AG20443 (cell line): ENCODE results near the gene AP2B1.

Source experiments
- DNase-seq: peaks from one replicate; pipeline ENCODE4 v3.0.0; 2012; ENCODE audit warnings: low spot score, mixed read lengths

Gene AP2B1

GRCh38 chr17:35730400-35731005 is 143.4 kb downstream of the AP2B1 start:
- no peak for DNase-seq

DNA sequence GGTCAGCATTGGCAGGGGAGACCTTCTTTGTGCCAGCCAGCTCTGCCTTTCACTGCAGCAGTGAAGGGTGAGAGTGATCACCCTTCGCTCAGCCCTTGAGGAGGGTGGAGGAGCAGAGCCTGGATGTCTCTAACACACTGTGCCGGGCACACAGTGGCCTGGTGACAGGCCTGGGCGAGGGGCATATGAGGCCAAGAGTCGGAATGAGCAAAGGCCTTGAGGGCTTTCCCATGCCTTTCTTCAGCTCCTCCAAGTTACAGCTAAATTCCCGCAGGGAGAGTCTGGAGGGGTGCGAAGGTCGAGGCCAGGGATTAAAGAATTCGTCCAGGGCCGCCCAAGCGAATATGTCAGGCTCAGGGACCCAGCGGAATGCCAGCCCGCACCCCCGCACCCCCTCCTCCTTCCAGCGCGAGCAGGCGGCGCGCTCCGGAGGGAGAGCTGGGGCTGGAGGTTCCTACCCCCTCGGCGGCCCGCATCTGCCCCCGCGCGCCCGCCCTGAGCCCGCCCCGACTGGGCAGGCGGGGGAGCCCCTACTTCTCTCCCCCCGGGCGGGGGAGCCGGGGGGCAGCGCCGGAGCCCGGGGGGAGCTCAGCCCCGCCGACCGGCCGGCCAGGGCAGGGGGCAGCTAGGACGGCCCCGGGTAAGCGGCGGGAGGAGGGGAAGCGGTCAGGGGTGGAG is 144.3 kb downstream of the AP2B1 start, which contains the start of gene RASL10B:
TSS of gene RASL10B (plus strand) at position 401 of the 678 bp plus-strand sequence. CDS start 3,546 bp downstream, outside the sequence.
- DNase-seq = peak; percentile 90

DNA sequence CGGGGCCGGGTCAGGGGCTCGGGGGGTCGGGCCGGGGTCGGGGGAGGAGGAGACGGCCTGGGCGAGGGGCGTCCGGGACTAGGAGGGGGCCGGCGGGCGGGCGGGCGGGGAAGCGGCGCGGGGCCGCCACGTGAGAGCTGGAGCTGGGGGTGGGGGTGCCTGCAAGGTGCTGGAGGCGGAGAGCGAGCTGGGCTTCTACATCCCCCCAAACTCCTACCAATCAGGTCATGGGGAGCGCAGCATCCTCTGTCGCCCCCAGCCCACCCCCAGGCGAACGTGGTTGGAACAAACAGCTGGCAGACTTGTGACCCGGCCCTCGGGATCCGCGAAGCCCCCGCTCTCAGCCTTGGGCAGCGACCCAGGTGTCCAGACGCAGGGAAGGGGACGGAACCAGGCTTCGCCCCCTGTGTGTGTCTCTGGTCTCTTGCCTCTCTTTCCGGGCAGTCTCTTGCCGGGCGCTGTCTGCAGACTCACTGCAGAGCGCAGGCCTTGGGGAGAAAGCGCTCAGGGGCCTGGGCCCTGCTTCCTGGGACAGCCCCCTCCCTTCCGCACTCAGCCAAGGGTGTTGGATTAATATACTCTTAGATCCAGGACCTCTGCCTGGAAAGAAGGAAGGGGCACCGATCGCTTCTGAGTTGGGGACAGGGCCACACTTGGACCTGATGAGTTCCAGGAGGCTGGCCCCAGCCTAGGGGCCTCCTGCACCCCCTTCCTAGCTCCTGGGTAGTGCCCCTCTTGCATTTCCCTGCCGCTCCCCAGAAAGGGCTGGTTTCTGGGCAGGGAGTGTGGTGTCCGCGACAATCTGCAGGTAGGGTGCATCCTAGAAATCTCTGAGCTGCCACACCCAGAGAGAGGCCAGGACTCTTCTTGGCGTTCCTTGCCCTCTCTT is 145.0 kb downstream of the AP2B1 start:
- no peak for DNase-seq

- no peak for DNase-seq
Measured at GRCh38 chr17:35732806-35733136, 145.6 kb downstream of the AP2B1 start.

DNA sequence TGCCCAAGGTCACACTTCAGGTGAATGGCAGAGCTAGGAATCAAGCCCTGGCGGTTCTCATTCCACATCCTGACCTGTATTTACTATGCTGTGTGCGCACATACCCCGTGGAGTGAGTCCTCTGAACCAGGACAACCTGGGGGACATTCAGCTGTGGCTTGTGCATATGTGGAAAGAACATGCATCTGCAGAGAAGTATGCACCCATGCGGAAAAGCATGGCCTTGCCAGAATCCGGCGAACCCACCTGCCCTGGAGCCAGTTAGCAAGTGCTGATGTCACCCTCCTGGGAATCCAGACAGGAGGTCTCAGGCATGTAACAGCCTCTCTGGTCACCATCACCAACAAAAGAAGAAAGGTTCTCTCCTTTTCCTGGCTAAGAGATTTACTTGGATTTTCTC is 146.2 kb downstream of the AP2B1 start:
- no peak for DNase-seq

- no peak for DNase-seq
Measured at GRCh38 chr17:35734396-35734795, 147.3 kb downstream of the AP2B1 start.

- DNase-seq = no peak
Measured at GRCh38 chr17:35735036-35735805, 148.1 kb downstream of the AP2B1 start.

GRCh38 chr17:35736236-35736635 is 149.1 kb downstream of the AP2B1 start:
- no peak for DNase-seq

DNA sequence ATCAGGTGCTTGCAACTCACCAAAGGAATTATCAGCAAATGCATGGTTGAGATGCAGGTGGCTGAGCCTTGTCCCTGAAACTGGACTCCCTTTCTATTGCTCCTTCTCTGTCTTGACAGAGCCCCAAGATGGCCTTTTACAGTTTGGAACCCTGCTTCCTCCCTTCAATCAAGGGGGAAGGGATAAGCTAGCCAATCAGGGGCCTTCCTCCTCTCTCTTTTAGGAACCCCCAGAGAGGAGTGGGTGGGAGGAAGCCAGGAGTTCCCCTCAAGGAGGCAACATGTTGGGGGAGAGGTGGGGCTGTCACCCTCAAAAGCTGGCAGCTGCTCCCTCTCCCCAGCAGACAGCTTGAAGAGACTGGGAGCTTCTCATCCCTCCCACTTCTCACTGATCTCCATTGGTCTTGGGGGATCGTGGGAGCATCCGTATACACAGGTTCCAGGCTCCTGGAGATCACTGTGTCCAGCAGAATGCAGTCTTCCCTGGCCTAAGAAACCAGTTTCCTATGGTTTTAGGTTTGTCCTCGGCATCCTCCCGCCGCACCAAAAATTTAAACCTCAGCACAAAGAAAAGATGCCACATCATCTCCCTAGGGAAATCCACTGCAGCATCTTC is 151.5 kb downstream of the AP2B1 start:
- no peak for DNase-seq

DNA sequence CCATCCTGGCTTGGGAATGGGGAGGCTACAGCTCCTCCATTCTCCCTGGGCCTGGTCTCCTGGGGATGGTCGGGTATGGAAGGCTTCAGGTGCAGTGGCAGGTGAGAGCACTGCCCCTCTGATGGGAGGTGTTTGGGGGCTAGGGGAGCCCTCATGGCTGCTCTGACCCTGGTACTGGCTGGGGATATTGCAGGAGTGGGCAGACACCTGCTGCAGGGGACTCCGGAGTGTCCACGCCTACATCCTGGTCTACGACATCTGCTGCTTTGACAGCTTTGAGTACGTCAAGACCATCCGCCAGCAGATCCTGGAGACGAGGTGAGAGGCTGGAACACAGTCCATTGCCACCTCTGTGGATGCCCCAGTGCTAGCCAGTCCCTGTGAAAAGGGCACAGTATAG is 153.1 kb downstream of the AP2B1 start:
- no peak for DNase-seq

- no peak for DNase-seq
Measured at GRCh38 chr17:35740997-35741931, 154.1 kb downstream of the AP2B1 start.

GRCh38 chr17:35742496-35742895 is 155.4 kb downstream of the AP2B1 start:
- DNase-seq = no peak

GRCh38 chr17:35742896-35743477 is 155.9 kb downstream of the AP2B1 start:
- DNase-seq = no peak

- peak; percentile 77 for DNase-seq
Measured at GRCh38 chr17:35743626-35744328, 156.7 kb downstream of the AP2B1 start.

GRCh38 chr17:35744830-35745229 is 157.7 kb downstream of the AP2B1 start:
- DNase-seq = no peak

DNA sequence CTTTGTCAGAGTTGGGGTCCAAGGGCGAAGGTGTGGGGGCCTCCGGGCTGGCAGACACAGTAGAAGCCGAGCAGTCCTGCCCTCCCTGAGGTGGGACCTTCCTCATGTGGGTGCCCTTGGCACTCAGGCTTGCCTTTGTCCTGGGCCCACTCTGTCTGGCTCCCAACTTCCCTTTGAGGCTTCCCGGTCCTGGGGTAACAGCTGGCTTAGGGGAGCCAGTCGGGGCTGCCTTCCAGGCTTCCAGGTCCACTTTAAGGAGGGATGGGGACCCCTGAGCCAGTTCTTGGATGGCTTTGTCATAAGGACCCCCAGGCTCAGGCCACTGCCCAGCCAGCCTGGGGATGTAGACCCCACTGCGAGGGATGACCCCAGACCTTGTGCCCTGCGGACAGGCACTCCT is 158.1 kb downstream of the AP2B1 start:
- no peak for DNase-seq

DNA sequence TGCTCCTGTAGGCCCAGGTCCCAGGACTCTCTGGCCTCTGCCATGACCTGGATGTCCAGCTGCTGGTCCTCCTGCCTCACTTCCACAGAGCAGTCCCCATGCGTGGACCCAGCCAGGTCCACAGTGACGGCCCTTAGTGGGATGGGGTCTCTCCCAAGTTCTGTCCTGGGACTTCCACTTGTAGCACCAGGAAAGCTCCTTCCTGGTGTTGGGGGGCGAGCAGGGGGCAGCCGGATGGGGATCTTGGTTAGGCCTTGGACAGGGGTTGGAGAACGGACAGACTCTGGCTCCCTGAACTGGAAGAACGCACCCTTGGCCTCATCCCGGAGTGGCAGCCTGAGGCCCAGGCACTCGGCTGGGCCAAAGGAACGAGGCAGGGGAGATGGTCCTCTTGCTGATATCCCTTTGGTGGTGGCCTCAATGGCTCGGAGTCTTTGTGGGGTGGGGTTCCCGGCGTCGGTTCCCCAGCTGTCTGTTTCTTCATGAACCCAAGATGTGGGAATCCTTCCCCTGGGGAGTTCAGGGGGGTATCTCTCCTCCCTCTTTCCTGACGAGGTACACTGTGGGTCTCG is 158.7 kb downstream of the AP2B1 start:
- no peak for DNase-seq

- peak; percentile 88 for DNase-seq
Measured at GRCh38 chr17:35747540-35748017, 160.5 kb downstream of the AP2B1 start.

DNA sequence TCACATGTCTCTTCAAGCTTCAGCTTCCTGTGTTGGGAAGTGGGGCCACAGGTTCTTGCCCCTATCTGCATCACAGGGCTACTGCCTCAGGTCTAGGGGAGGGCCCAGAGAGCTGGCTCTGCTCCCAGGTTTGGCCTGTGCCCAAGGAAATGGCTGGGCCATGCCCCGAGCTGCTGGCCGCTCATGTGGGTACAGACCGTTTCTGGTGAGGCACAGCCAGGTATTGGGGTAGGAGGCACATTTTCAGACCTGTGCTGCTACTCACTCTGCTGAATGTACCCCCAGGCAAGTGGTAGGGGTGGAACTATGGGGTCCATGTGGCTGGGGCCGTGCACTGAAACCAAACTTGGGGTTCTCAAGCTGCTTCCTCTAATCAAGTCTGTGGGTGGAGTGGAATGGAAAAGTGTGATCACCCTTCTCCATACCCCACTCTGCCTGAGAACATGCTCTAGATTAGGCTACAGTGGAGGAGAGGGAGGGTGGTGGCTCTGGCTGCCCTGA is 161.3 kb downstream of the AP2B1 start:
- DNase-seq = no peak
